ENCODE data around the gene ST7.

The ST7 gene

DNA sequence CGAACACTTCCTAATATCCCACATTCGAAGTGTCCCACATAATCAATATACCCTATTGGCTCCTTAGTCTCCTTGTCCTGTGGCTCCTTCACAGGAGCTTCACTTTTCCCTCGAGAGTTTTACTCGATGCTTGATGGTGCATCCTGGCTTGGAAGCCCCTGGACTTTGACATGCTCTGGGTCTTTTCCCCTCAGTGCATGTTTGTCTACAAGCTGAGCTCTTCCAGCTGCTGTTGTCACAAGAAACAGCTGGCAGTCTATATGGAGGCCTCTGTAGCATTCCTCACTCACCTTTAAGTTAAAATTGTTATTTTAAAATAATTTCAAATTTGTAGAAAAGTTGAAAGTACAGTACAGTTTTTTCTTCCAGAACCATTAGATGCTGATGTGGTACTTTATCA, 27.1 kb downstream of the ST7 start:
- no peak overlapping the region for H3K9ac ChIP-seq (ENCODE audit: insufficient read length, low read depth)
- no peak for TF ChIP-seq SUZ12 (IDR thresholded peaks at IDR 0.05; ENCODE audit: extremely low read depth, insufficient read depth, insufficient read length)
- TF ChIP-seq ZNF274 (IDR thresholded peaks at IDR 0.05; ENCODE audit: low read depth, low read length): no peak
- no peak for TF ChIP-seq YY1 (IDR thresholded peaks at IDR 0.05; ENCODE audit: insufficient read depth, insufficient read length)
- H3K9me3 ChIP-seq (ENCODE audit: insufficient read depth, low read length): no peaks in the 10 kb centered on the region
- H3K27me3 ChIP-seq (ENCODE audit: insufficient read depth, insufficient read length): no peaks in the 10 kb centered on the region
- H3K4me3 ChIP-seq (ENCODE audit: insufficient read length, low read depth): no peak overlapping the region
- DNase-seq (ENCODE audit: low read depth, low spot score): no peak
- no peaks in the 10 kb centered on the region for H3K36me3 ChIP-seq (ENCODE audit: insufficient read depth, insufficient read length, low read length)
- no peaks in the 10 kb centered on the region for H3K4me1 ChIP-seq (ENCODE audit: insufficient read depth, insufficient read length)

DNA sequence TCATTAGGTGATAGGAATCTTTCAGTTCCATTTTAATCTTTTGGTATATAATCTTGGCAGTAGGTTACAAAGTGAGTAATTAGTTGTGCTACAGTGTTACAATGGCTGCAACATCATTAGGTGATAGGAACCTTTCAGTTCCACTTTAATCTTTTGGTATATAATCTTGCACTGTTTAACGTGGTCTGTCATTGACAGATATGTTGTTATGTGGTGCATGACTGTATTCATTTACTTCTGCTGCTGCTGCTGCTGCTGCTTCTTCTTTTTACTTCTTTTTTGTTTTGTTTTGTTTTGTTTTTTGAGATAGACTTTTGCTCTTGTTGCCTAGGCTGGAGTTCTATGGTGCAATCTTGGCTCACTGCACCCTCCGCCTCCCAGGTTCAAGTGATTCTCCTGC, 28.6 kb downstream of the ST7 start:
- H3K4me1 ChIP-seq (ENCODE audit: insufficient read depth, insufficient read length): no peaks in the 10 kb centered on the region
- no peak overlapping the region for H3K4me3 ChIP-seq (ENCODE audit: insufficient read length, low read depth)
- TF ChIP-seq SUZ12 (IDR thresholded peaks at IDR 0.05; ENCODE audit: extremely low read depth, insufficient read depth, insufficient read length) (no peak), YY1 (IDR thresholded peaks at IDR 0.05; ENCODE audit: insufficient read depth, insufficient read length) (no peak), ZNF274 (IDR thresholded peaks at IDR 0.05; ENCODE audit: low read depth, low read length) (no peak)
- H3K9ac ChIP-seq (ENCODE audit: insufficient read length, low read depth): no peak overlapping the region
- no peaks in the 10 kb centered on the region for H3K27me3 ChIP-seq (ENCODE audit: insufficient read depth, insufficient read length)
- DNase-seq (ENCODE audit: low read depth, low spot score): no peak
- no peaks in the 10 kb centered on the region for H3K36me3 ChIP-seq (ENCODE audit: insufficient read depth, insufficient read length, low read length)
- H3K9me3 ChIP-seq (ENCODE audit: insufficient read depth, low read length): no peaks in the 10 kb centered on the region

DNA sequence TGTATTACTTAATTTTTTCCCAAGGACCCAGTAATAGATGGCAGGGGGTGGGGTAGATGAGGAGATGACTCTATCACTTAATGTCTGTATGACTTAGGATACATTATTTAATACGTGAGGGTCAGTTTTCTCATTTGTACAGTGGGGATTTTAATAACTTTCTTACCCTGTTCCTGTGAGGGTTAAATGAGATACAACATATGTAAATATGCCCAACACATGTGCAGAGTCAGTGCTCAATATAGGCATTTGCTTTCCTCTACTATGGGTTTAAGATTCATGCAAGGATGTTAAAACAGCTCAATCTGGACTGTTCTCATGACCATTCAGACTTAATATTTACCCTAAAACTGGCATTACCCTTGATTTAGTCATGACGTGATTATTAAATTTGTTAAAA, 31.2 kb downstream of the ST7 start:
- Histone ChIP-seq H3K9ac (ENCODE audit: insufficient read length, low read depth) (no peak overlapping the region), H3K9me3 (ENCODE audit: insufficient read depth, low read length) (no peaks in the 10 kb centered on the region), H3K4me3 (ENCODE audit: insufficient read length, low read depth) (no peak overlapping the region), H3K4me1 (ENCODE audit: insufficient read depth, insufficient read length) (no peaks in the 10 kb centered on the region), H3K27me3 (ENCODE audit: insufficient read depth, insufficient read length) (no peaks in the 10 kb centered on the region), H3K36me3 (ENCODE audit: insufficient read depth, insufficient read length, low read length) (no peaks in the 10 kb centered on the region)
- DNase-seq (ENCODE audit: low read depth, low spot score): no peak
- TF ChIP-seq YY1 (IDR thresholded peaks at IDR 0.05; ENCODE audit: insufficient read depth, insufficient read length) (no peak), ZNF274 (IDR thresholded peaks at IDR 0.05; ENCODE audit: low read depth, low read length) (no peak), SUZ12 (IDR thresholded peaks at IDR 0.05; ENCODE audit: extremely low read depth, insufficient read depth, insufficient read length) (no peak)

DNA sequence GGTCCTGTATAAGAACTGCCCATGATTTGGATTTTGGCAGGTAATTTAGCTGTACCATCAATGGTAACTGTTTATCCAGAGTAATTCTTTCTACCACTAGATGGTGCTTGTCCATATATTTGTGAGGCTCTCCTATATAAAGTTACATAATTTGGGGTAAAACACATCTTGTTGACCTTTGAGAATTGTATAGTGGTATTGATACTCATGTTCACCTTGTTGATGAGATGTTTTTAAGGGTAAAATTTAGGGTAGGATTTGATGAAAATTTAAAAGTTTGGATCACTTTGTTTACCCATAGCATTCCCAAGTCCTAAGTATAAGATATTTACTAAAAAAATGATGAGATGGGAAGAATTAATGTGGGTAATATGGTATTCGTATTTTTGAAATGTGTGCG, 31.6 kb downstream of the ST7 start:
- no peak overlapping the region for H3K9ac ChIP-seq (ENCODE audit: insufficient read length, low read depth)
- H3K27me3 ChIP-seq (ENCODE audit: insufficient read depth, insufficient read length): no peaks in the 10 kb centered on the region
- TF ChIP-seq SUZ12 (IDR thresholded peaks at IDR 0.05; ENCODE audit: extremely low read depth, insufficient read depth, insufficient read length) (no peak), ZNF274 (IDR thresholded peaks at IDR 0.05; ENCODE audit: low read depth, low read length) (no peak), YY1 (IDR thresholded peaks at IDR 0.05; ENCODE audit: insufficient read depth, insufficient read length) (no peak)
- H3K4me3 ChIP-seq (ENCODE audit: insufficient read length, low read depth): no peak overlapping the region
- no peak for DNase-seq (ENCODE audit: low read depth, low spot score)
- no peaks in the 10 kb centered on the region for H3K36me3 ChIP-seq (ENCODE audit: insufficient read depth, insufficient read length, low read length)
- no peaks in the 10 kb centered on the region for H3K4me1 ChIP-seq (ENCODE audit: insufficient read depth, insufficient read length)
- H3K9me3 ChIP-seq (ENCODE audit: insufficient read depth, low read length): no peaks in the 10 kb centered on the region

DNA sequence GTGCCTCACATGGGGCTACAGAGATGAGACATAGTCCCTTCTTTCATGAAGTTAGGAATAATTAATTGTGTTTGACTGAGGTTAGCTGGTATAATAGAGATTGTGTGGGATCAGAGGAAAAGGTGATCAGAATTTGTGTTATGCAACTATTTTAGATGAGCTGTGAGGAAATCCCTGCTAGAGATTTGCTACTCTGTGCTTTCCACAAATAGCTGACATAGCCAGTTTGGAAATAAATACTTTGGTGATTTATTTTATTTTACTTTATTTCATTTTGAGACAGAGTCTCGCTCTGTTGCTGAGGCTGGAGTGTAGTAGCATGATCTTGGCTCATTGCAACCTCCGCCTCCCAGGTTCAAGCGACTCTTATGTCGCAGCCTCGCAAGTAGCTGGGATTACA, 32.3 kb downstream of the ST7 start:
- 0 out of 2 replicates have a peak, but pooled peaks cover 3% of the 10 kb centered on the region for H3K9me3 ChIP-seq (ENCODE audit: insufficient read depth, low read length)
- TF ChIP-seq ZNF274 (IDR thresholded peaks at IDR 0.05; ENCODE audit: low read depth, low read length): no peak
- no peak for TF ChIP-seq YY1 (IDR thresholded peaks at IDR 0.05; ENCODE audit: insufficient read depth, insufficient read length)
- TF ChIP-seq SUZ12 (IDR thresholded peaks at IDR 0.05; ENCODE audit: extremely low read depth, insufficient read depth, insufficient read length): no peak
- H3K36me3 ChIP-seq (ENCODE audit: insufficient read depth, insufficient read length, low read length): no peaks in the 10 kb centered on the region
- H3K27me3 ChIP-seq (ENCODE audit: insufficient read depth, insufficient read length): no peaks in the 10 kb centered on the region
- H3K4me3 ChIP-seq (ENCODE audit: insufficient read length, low read depth): no peak overlapping the region
- H3K4me1 ChIP-seq (ENCODE audit: insufficient read depth, insufficient read length): no peaks in the 10 kb centered on the region
- H3K9ac ChIP-seq (ENCODE audit: insufficient read length, low read depth): no peak overlapping the region
- no peak for DNase-seq (ENCODE audit: low read depth, low spot score)

DNA sequence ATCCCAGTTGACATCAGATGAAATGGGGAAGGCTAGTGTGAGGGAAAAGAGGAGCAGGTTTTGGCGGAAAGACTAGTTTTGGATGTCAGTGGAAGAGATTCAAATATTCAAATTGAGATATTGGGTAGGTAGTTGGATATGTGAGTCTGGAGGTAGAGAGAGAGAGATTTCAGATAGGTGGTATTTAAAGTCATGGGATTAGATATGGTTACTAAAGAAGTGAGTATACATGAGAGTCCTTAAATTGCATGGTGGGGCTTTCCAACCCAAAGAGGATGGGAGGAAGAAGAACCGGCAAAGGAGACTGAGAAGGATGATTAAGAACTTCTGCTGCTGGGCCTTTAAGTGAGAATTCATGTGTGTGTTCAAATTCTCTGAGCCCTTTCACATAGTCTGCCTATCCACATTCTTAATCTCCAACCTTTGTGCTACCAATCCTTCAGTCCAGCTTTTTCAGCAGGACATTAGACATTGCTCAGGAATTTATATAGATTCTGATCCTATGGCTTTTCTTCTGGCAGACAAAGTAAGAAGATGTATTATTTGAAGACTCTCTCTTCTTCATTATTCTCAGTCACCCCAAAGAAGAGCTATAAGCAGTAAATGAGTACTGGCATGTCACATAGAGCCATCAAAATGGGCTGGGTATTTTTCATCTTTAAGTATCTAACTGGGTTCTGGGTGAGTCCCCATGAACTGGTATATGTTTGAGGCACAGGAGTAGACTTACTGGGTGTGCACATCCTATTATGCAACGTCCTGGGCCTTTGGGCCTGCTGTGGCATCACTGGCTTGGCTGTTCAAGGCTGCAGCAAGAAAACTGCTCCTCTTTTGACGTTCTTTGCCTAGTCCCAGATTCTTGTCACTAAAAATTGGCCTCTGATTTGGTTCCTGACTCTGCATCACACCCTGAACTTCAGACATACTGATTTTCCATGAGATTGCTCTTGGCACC, 33.6 kb downstream of the ST7 start:
- no peaks in the 10 kb centered on the region for H3K27me3 ChIP-seq (ENCODE audit: insufficient read depth, insufficient read length)
- H3K36me3 ChIP-seq (ENCODE audit: insufficient read depth, insufficient read length, low read length): no peaks in the 10 kb centered on the region
- no peak overlapping the region for H3K4me3 ChIP-seq (ENCODE audit: insufficient read length, low read depth)
- peaks cover 16% of the 10 kb centered on the region; the same call in 1 of the 2 replicates for H3K9me3 ChIP-seq (ENCODE audit: insufficient read depth, low read length)
- no peak for DNase-seq (ENCODE audit: low read depth, low spot score)
- no peak overlapping the region for H3K9ac ChIP-seq (ENCODE audit: insufficient read length, low read depth)
- H3K4me1 ChIP-seq (ENCODE audit: insufficient read depth, insufficient read length): no peaks in the 10 kb centered on the region
- TF ChIP-seq ZNF274 (IDR thresholded peaks at IDR 0.05; ENCODE audit: low read depth, low read length) (no peak), YY1 (IDR thresholded peaks at IDR 0.05; ENCODE audit: insufficient read depth, insufficient read length) (no peak), SUZ12 (IDR thresholded peaks at IDR 0.05; ENCODE audit: extremely low read depth, insufficient read depth, insufficient read length) (no peak)

DNA sequence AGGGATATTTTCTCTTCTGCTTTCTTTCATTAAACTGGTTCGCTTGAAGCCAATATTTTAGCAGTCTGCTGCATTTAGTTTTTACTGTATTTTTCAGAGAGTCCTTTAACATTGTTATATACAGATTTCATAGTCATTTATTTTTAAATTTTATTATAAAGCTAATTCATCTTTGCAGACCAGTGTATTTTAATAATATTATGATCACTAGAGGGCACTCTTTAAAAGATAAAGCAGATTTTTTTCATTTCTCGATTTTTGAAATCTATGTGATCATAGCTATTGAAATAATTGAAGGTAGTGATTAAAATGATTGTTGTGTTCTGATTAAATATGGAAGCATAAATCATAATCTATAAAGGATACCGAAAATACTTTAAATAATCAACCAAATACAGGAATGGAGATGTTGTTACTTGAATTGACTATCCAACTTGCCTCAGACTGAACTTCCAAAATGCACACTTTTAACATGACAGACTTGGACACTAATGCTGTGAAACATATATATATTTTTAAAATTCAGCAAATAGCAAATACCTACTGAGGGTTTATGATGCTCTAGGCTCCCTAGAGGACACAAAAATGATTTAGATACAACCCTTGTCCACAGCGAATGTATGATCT, 35.2 kb downstream of the ST7 start:
- no peak overlapping the region for H3K4me3 ChIP-seq (ENCODE audit: insufficient read length, low read depth)
- TF ChIP-seq YY1 (IDR thresholded peaks at IDR 0.05; ENCODE audit: insufficient read depth, insufficient read length) (no peak), ZNF274 (IDR thresholded peaks at IDR 0.05; ENCODE audit: low read depth, low read length) (no peak), SUZ12 (IDR thresholded peaks at IDR 0.05; ENCODE audit: extremely low read depth, insufficient read depth, insufficient read length) (no peak)
- H3K27me3 ChIP-seq (ENCODE audit: insufficient read depth, insufficient read length): no peaks in the 10 kb centered on the region
- no peaks in the 10 kb centered on the region for H3K36me3 ChIP-seq (ENCODE audit: insufficient read depth, insufficient read length, low read length)
- no peaks in the 10 kb centered on the region for H3K4me1 ChIP-seq (ENCODE audit: insufficient read depth, insufficient read length)
- H3K9me3 ChIP-seq (ENCODE audit: insufficient read depth, low read length): peaks cover 27% of the 10 kb centered on the region; the same call in 1 of the 2 replicates
- no peak overlapping the region for H3K9ac ChIP-seq (ENCODE audit: insufficient read length, low read depth)
- no peak for DNase-seq (ENCODE audit: low read depth, low spot score)
